ENCODE results near the gene FUNDC1.

FUNDC1 gene

DNA sequence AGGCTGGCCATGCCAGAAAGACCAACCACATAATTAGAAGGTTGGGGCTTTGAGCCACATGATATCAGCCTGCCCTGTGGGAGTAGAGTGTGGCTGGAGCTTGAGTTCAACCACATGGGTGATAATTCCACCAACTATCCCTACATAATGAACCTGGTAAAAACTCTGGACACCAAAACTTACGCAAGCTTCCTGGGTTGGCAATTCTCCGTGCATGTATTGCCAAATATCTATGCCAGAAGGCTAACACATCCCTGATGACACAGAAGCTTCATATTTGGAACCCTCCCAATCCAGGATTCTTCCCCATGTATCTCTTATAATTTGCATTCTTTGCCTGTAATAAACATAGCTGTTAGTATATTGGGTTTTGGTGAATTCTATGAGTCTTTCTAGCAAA is 68.2 kb downstream of the FUNDC1 start:
- DNase-seq = no peak
